Measurements from ENCODE around the gene NUMA1. TPM values are rescaled to one million over a fixed set of nuclear protein-coding genes. Genes with fewer than 3 reads are reported as not detected.

Gene NUMA1
- total and polyA plus RNA-seq, 9 of the 15 experiments (the other 6 are each of a cell fraction or from before 2014, with no cell fraction given) = 4.1 to 104 (median 51.2) TPM

DNA sequence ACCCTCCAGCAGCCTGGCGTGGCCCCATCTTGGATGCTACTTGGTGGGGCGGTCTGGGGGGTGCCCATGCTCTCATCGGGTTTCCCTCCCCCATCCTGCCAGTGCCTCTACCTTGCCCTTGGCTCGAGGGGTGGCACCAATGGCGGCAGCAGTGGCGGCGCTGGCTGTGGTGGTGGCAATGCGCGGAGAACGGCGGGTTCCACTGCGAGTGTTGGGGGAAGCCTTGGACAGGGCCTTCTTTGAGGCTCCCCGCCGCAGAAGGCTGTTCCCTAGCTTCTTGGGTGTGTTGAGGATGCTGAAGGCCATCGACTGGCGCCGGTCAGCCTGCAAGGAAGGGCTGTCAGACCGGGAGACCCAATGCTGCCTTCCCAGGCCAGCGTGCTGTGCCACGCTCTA lies 76.6 kb downstream of the NUMA1 start (continued):
- TF ChIP-seq ZFP1 (CRISPR knock-in tag; IDR thresholded peaks at IDR 0.05) (no peak), CTBP1 (IDR thresholded peaks at IDR 0.05; ENCODE audit: borderline replicate concordance) (no peak), ILF3 (IDR thresholded peaks at IDR 0.05; ENCODE audit: borderline replicate concordance) (no peak)
- TF ChIP-seq, protein P1, sequence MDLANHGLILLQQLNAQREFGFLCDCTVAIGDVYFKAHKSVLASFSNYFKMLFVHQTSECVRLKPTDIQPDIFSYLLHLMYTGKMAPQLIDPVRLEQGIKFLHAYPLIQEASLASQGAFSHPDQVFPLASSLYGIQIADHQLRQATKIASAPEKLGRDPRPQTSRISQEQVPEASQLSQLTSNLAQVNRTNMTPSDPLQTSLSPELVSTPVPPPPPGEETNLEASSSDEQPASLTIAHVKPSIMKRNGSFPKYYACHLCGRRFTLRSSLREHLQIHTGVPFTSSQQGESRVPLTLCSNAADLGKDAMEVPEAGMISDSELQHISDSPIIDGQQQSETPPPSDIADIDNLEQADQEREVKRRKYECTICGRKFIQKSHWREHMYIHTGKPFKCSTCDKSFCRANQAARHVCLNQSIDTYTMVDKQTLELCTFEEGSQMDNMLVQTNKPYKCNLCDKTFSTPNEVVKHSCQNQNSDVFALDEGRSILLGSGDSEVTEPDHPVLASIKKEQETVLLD (IDR thresholded peaks at IDR 0.05) = no peak

DNA sequence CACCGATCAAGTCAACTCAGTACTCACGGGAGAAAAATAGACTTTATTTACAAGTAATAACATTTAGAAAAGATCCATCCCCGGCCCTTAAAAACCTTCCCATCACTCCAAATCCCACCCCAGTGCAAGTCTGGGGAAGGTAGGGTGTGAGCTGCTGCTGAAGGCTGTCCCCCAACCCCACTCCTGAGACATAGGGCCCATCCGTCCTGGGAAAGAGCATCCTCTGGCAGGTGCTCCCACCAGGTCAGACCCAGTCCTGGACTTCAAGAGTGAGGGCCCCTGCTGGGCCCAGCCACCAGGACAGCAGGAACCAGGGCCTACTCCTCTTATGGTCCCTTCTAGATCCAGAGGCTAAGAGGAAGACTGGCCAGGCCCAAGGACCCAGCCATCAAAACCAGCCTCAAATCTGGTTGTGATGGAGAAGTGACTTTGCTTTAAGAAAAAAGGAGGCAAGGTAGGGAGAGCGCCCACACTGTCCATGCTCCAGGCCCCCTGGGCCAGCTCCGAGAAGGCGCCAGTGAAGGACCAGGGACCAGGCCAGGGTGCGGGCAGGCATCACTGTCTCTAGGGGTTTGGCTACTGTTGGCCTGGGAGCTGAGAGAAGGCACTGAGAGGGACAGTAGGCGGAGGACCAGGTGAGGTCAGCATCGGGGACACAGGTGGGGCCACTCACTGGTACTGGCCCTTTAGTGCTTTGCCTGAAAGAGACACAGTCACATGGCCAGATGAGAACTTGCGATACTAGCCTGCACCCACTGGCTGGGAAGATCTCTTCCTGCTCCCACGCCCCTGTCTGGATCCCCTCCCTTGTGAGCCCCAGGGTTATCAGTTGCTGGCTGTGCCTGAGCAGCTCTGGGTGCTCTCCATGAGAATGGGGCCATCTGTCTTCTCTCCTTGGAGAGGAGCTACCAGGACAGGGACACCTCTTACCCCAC lies 77.2 kb downstream of the NUMA1 start:
- ChIA-PET CTCF (ENCODE audit: low intra/inter-chr PET ratio) (no interaction called here), POLR2A (interaction anchor here (0.6 to 4.0 kb wide), 4 partner anchors 7 to 324 kb away, joined by 3 to 12 read pairs (median 5); no protein-coding TSS in a partner anchor)
- Histone ChIP-seq H3K9me3 (replicated peaks; ENCODE audit: control insufficient read depth, insufficient read depth, low read depth, low read length) (no peaks in the 10 kb centered on the region), H3K27ac (ENCODE audit: extremely low read depth, low read depth, low read length) (no peak overlapping the region), H3K27me3 (ENCODE audit: control insufficient read depth in 2 of 2, insufficient read depth in 2 of 2, low read length in 2 of 2) (no peaks in the 10 kb centered on the region), H3K36me3 (ENCODE audit: control insufficient read depth, insufficient read depth, low read length) (peaks cover 94% of the 10 kb centered on the region), H2AFZ (ENCODE audit: low read depth, low read length) (no peak overlapping the region), H3K4me2 (ENCODE audit: insufficient read depth, low read length) (no peak overlapping the region), H4K20me1 (replicated peaks; ENCODE audit: control insufficient read depth, insufficient read depth, low read length) (no peaks in the 10 kb centered on the region), H3K4me3 (no peak overlapping the region), H3K9me1 (ENCODE audit: control insufficient read depth, insufficient read depth, low read length) (peaks cover 6% of the 10 kb centered on the region), H3K9ac (ENCODE audit: insufficient read depth in 1 of 2, low read depth in 2 of 2, low read length in 2 of 2) (peak overlapping the region in 1 of 2 experiments; percentile 36; a peak in 1 of 4 replicates), H3K79me2 (ENCODE audit: control insufficient read depth, insufficient read depth, low read length) (no peaks in the 10 kb centered on the region), H3K4me1 (replicated peaks in 1 of 2; ENCODE audit: control insufficient read depth in 2 of 2, insufficient read depth in 2 of 2, low read length in 2 of 2) (peaks cover 20 to 41% of the 10 kb centered on the region in 2 experiments; a peak in 4 of 5 replicates)
- in situ Hi-C loops (cut with MboI) (no loop called here), intact Hi-C loops (cut with micrococcal nuclease) (no loop called here)
- DNase-seq (ENCODE audit: extremely low read depth in 1 of 4, low spot score in 3 of 4) (peak; percentile 47 to 70 (median 50)), ATAC-seq (peak; percentile 46), FAIRE-seq (no peak)
- BruUV-seq (replicated peaks) = TSS peak; percentile 43
- WGBS (ENCODE audit: insufficient coverage, low coverage, missing lambda C conversion rate) = 72% methylated on average over 12 of the region's 12 CpGs
- TF ChIP-seq RBM14 (IDR thresholded peaks at IDR 0.05; ENCODE audit: borderline replicate concordance, insufficient read depth, low read depth, low read length) = no peak
- TF ChIP-seq POLR3G (IDR thresholded peaks at IDR 0.05; ENCODE audit: extremely low read depth, insufficient read length, insufficient replicate concordance) = no peak
- no peak for TF ChIP-seq PHB2 (IDR thresholded peaks at IDR 0.05; ENCODE audit: low read depth)
- TF ChIP-seq ZNF408 (CRISPR knock-in tag; IDR thresholded peaks at IDR 0.05; ENCODE audit: low read depth) = no peak
- TF ChIP-seq USF1 (CRISPR knock-in tag; IDR thresholded peaks at IDR 0.05) = peak; percentile 74
- TF ChIP-seq ZNF444 (CRISPR knock-in tag; IDR thresholded peaks at IDR 0.05) = no peak
- peak in 1 of 2 experiments; percentile 26; a peak in 1 of 4 replicates for TF ChIP-seq MAZ (CRISPR knock-in tag; conservative IDR thresholded peaks at IDR 0.05 in 1 of 2, IDR thresholded peaks at IDR 0.05 in 1 of 2)
- no peak for TF ChIP-seq CCAR2 (IDR thresholded peaks at IDR 0.05; ENCODE audit: low read depth, low read length)
- TF ChIP-seq WHSC1 (IDR thresholded peaks at IDR 0.05; ENCODE audit: low read length) = no peak
- TF ChIP-seq ETS2 (tag; IDR thresholded peaks at IDR 0.05; ENCODE audit: borderline replicate concordance, poor library complexity, severe bottlenecking) = no peak
- TF ChIP-seq CBX8 (IDR thresholded peaks at IDR 0.05; ENCODE audit: borderline replicate concordance, extremely low read depth, low read depth, low read length, poor library complexity, severe bottlenecking) = no peak
- TF ChIP-seq MCM3 (IDR thresholded peaks at IDR 0.05) = no peak

Measured in K562 (cell line).